IPS DF 4.7 (cell line): ENCODE measurements around the gene CLNK.
A peak's percentile ranks its signal among the peaks of the same experiment; 100 is the strongest.
"Not testable (repeated sequence)": the region's sequence is repeated elsewhere in the genome, so short reads cannot be mapped to it uniquely, and the experiment has no call there.

Experiments
- DNase-seq: peaks from one replicate; pipeline ENCODE4 v3.0.0-alpha.2; 2013; ENCODE audit warnings: low spot score; ENCODE audit errors: extremely low read depth

Gene CLNK

GRCh38 chr4:10579648-10580047 lies 104.9 kb downstream of the CLNK start:
- DNase-seq, result no peak

GRCh38 chr4:10577508-10578426 lies 106.8 kb downstream of the CLNK start:
- DNase-seq, result no peak

- DNase-seq, result no peak
These were observed 107.5 kb downstream of the CLNK start for GRCh38 chr4:10577018-10577417.

- no peak for DNase-seq
These were observed 108.3 kb downstream of the CLNK start for GRCh38 chr4:10576236-10576635.

- no peak for DNase-seq
These were observed 109.2 kb downstream of the CLNK start for GRCh38 chr4:10575414-10575813.

GRCh38 chr4:10574553-10574952 lies 110.0 kb downstream of the CLNK start:
- not testable (repeated sequence) for DNase-seq

GRCh38 chr4:10571909-10572308 lies 112.7 kb downstream of the CLNK start:
- no peak for DNase-seq

- no peak for DNase-seq
These were observed 115.1 kb downstream of the CLNK start for GRCh38 chr4:10569491-10569890.

GRCh38 chr4:10567766-10568165 lies 116.8 kb downstream of the CLNK start:
- no peak for DNase-seq

GRCh38 chr4:10565166-10565780 lies 119.3 kb downstream of the CLNK start:
- DNase-seq, result no peak

- DNase-seq, result peak; percentile 51
These were observed 129.9 kb downstream of the CLNK start for GRCh38 chr4:10554694-10555093.

GRCh38 chr4:10554121-10554520 lies 130.4 kb downstream of the CLNK start:
- no peak for DNase-seq

GRCh38 chr4:10552591-10553280 lies 131.8 kb downstream of the CLNK start:
- DNase-seq, result no peak

GRCh38 chr4:10535912-10536311 lies 148.7 kb downstream of the CLNK start:
- no peak for DNase-seq

GRCh38 chr4:10534820-10535219 lies 149.7 kb downstream of the CLNK start:
- no peak for DNase-seq

- DNase-seq, result no peak
These were observed 152.4 kb downstream of the CLNK start for GRCh38 chr4:10532155-10532554.

GRCh38 chr4:10530137-10530786 lies 154.3 kb downstream of the CLNK start:
- no peak for DNase-seq

- DNase-seq, result no peak
These were observed 155.1 kb downstream of the CLNK start for GRCh38 chr4:10529291-10530136.

- DNase-seq, result no peak
These were observed 157.1 kb downstream of the CLNK start for GRCh38 chr4:10527438-10527837.

- DNase-seq, result no peak
These were observed 157.9 kb downstream of the CLNK start for GRCh38 chr4:10526429-10527222.
